Lower lobe of right lung (tissue), 2 donors: ENCODE data around the gene EYA4. TPM values are rescaled to one million over a fixed set of nuclear protein-coding genes. Genes with fewer than 3 reads are reported as not detected.

Source experiments
- ATAC-seq, 2 donors: fragments of 200-7000 bp; cut with Tn5 transposase; one replicate each; pipeline ENCODE4 v1.9.1; 2020 to 2022; ENCODE audit warnings: mild to moderate bottlenecking in 2 of 2, moderate library complexity in 2 of 2
- DNase-seq: peaks from one replicate; pipeline ENCODE4 v3.0.0-alpha.2; 2020
- H3K27ac ChIP-seq: fragments of 200-600 bp; one replicate; pipeline ENCODE4 v1.8.0; 2022
- H3K27me3 ChIP-seq: fragments of 200-600 bp; one replicate; pipeline ENCODE4 v1.8.0; 2022; ENCODE audit warnings: low read depth
- H3K36me3 ChIP-seq: fragments of 200-600 bp; one replicate; pipeline ENCODE4 v1.8.0; 2022; ENCODE audit warnings: mild to moderate bottlenecking
- H3K4me1 ChIP-seq: fragments of 200-600 bp; one replicate; pipeline ENCODE4 v1.8.0; 2022
- H3K4me3 ChIP-seq: fragments of 200-600 bp; one replicate; pipeline ENCODE4 v1.8.0; 2022; ENCODE audit warnings: mild to moderate bottlenecking
- H3K9me3 ChIP-seq: fragments of 200-600 bp; one replicate; pipeline ENCODE4 v1.8.0; 2022
- intact Hi-C: fragments of 100-400 bp; cut with DNase I; formaldehyde crosslinking; loops from one replicate; pipeline ENCODE4 v1.11.0; 2022
- total RNA-seq: library from RNA; stranded (reverse); fragmentation: NEBNext Ultra II Directional; extraction: Animal tissue kit (Norgen Biotek cat#: 25700); gene quantifications from one replicate; pipeline ENCODE4 v1.2.1, GENCODE V29; 2021
- TF ChIP-seq, protein P1 (sequence below): fragments of 200-600 bp; IDR thresholded peaks from one replicate; pipeline ENCODE4 v1.8.0; 2022; ENCODE audit warnings: antibody characterized with exemption, mild to moderate bottlenecking
- donor health status: DM: no; HTN: yes; CAD: no; lungs with severe emphysema.

Gene EYA4
- total RNA-seq, 1 donor from 2014 or later, result 2.6 TPM

DNA sequence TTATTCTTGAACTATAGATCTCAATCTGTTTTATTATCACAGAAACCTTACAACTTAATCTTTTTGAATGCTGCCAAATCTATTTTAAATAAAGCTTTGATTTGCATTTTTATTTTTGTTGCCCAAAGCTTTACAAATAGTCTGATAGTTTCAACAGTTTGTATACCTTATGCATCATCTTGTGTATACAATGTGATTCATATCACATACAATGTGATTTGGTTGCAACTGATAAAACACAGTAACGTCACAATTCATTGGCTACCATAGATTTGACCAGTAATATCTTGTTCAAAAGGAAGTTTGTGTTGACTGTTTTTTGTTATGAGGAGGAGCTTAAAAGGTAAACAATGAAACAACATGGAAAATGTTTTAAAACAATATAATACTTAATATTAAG lies 110.9 kb downstream of the EYA4 start:
- no peak for DNase-seq
- Histone ChIP-seq H3K27me3 (no peaks in the 10 kb centered on the region), H3K27ac (no peak overlapping the region), H3K4me3 (no peak overlapping the region), H3K36me3 (no peaks in the 10 kb centered on the region), H3K9me3 (no peaks in the 10 kb centered on the region), H3K4me1 (no peaks in the 10 kb centered on the region)
- intact Hi-C loops, result no loop called here
- TF ChIP-seq, protein P1, sequence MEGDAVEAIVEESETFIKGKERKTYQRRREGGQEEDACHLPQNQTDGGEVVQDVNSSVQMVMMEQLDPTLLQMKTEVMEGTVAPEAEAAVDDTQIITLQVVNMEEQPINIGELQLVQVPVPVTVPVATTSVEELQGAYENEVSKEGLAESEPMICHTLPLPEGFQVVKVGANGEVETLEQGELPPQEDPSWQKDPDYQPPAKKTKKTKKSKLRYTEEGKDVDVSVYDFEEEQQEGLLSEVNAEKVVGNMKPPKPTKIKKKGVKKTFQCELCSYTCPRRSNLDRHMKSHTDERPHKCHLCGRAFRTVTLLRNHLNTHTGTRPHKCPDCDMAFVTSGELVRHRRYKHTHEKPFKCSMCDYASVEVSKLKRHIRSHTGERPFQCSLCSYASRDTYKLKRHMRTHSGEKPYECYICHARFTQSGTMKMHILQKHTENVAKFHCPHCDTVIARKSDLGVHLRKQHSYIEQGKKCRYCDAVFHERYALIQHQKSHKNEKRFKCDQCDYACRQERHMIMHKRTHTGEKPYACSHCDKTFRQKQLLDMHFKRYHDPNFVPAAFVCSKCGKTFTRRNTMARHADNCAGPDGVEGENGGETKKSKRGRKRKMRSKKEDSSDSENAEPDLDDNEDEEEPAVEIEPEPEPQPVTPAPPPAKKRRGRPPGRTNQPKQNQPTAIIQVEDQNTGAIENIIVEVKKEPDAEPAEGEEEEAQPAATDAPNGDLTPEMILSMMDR, result no peak
- no peak for ATAC-seq

DNA sequence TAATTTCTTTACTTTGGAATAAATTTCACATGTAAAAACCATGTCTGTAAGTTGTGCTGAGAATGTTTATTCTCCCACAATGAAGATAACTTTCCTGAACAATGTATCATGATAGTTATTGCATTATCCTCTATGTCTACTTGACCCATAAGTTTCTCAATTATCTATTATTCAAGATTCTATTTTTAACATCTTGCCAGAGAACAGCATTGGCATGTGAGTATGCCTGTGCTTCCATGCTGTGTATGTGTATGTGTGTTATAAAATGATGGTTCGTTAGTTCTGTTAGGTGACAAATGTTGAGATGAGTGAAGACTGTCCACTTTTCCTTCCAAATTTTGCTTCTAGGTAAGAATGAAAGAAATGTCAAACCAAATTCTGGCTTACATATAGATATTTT lies 111.9 kb downstream of the EYA4 start:
- ATAC-seq, result no peak
- intact Hi-C loops, result no loop called here

DNA sequence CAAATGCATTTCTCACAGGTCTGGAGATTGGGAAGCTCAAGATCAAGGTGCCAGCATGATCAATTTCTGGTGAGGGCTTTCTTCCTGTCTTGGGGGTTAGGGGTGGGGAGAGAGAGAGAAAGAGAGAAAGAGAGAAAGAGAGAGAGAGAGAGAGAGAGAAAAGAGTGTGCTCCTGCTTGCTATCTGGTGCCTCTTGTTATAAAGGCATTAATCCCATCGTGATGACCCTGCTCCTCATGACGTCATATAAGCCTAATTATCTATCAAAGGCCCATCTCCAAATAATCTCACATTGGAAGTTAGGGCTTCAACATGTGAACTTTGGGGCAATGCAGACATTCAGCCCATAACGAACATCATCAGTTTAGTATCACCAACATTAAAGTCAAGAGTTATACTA lies 114.8 kb downstream of the EYA4 start:
- TF ChIP-seq, protein P1, result no peak
- Histone ChIP-seq H3K9me3 (no peaks in the 10 kb centered on the region), H3K4me3 (no peak overlapping the region), H3K4me1 (no peaks in the 10 kb centered on the region), H3K27me3 (no peaks in the 10 kb centered on the region), H3K36me3 (no peaks in the 10 kb centered on the region), H3K27ac (no peak overlapping the region)
- DNase-seq (no peak), ATAC-seq (no peak)
- intact Hi-C loops, result no loop called here

More for the DNA sequence above, 111.9 kb downstream of the EYA4 start:
- Histone ChIP-seq H3K9me3 (no peaks in the 10 kb centered on the region), H3K4me1 (no peaks in the 10 kb centered on the region), H3K27ac (no peak overlapping the region), H3K36me3 (no peaks in the 10 kb centered on the region), H3K4me3 (no peak overlapping the region), H3K27me3 (no peaks in the 10 kb centered on the region)
- TF ChIP-seq, protein P1, result no peak
- no peak for DNase-seq

DNA sequence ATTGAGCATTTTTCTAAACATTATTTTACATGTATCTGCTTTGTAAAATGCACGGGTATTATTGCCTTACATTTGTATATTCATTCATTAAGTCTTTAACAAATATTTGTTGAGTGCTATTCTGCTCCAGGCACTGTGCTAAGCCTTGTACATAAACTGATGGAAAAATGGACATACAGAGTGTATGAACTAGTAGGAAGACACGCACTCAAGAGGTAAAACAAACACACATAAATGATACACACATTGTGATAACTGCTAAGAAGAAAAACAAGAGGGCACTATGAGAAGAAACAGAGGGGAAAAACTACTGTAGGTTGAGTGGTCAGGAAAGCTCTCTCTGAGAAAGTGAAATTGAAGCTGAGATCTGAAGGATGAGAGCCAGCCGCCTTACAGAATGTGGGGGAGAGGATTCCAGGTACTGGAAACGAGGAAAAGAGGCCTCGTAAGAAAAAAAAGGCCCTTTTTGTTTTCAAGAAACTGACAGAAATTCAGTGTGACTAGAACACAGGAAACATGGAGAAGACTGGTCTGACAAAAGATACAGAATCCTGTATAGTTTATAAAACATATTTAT lies 117.5 kb downstream of the EYA4 start:
- DNase-seq, result no peak
- Histone ChIP-seq H3K27me3 (no peaks in the 10 kb centered on the region), H3K36me3 (no peaks in the 10 kb centered on the region), H3K4me3 (no peak overlapping the region), H3K9me3 (no peaks in the 10 kb centered on the region), H3K27ac (no peak overlapping the region), H3K4me1 (no peaks in the 10 kb centered on the region)
- TF ChIP-seq, protein P1, result no peak
- ATAC-seq, result no peak
- intact Hi-C loops, result no loop called here

DNA sequence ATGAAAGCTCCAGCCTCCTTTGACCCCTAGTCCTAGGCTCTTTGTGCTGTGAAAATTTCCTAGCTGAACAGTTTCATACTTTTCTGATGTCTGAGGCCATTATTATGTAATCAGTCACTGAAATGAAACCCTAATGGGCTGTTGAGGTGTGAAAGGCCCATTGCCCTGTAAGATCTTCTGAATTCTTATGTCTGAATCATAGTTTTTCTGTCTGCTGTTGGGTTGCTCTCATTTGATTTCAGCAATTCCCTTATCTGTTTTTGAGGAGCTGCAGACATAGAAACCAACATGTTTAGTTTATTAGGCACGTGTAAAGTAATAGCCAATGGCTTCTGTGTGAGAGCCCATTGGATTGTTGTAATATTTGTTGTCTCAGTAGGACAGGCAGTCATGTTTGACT lies 118.1 kb downstream of the EYA4 start:
- ATAC-seq, result no peak
- TF ChIP-seq, protein P1, result no peak

DNA sequence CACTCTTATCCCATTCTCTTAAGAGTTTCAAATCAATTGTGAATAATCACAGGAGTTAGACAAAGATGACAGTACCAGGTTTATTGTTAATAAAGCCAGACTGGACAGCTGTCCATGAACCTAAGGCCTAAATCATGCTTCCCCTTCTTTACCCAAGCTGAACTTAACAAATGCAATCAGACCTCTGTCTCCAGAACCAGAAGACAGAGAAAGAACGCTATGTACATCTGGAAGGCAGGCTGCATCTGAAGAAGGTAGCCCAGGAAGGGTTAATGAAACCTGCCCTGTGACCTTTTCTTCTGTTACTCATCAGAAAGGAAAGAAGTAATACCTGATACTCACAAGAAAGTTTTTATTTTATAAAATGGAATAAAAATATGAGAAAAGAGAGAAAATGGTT lies 118.6 kb downstream of the EYA4 start:
- no peak for ATAC-seq
- H3K36me3 ChIP-seq, result no peaks in the 10 kb centered on the region
- H3K4me1 ChIP-seq, result no peaks in the 10 kb centered on the region
- no peaks in the 10 kb centered on the region for H3K9me3 ChIP-seq
- no peak overlapping the region for H3K4me3 ChIP-seq
- TF ChIP-seq, protein P1, result no peak
- intact Hi-C loops, result no loop called here
- DNase-seq, result no peak
- no peaks in the 10 kb centered on the region for H3K27me3 ChIP-seq
- H3K27ac ChIP-seq, result no peak overlapping the region

More for the DNA sequence above, 118.1 kb downstream of the EYA4 start:
- H3K9me3 ChIP-seq, result no peaks in the 10 kb centered on the region
- H3K4me1 ChIP-seq, result no peaks in the 10 kb centered on the region
- H3K36me3 ChIP-seq, result no peaks in the 10 kb centered on the region
- no peak overlapping the region for H3K27ac ChIP-seq
- no peak for DNase-seq
- H3K4me3 ChIP-seq, result no peak overlapping the region
- H3K27me3 ChIP-seq, result no peaks in the 10 kb centered on the region
- intact Hi-C loops, result no loop called here
